HEK293T (cell line): ENCODE results near the gene MYOD1.

Experiments
- CTCF ChIA-PET: fragments of 350-600 bp; formaldehyde crosslinking; extraction: SDS; loops from one replicate; lab custom pipeline; 2021; ENCODE audit warnings: antibody characterized with exemption, inconsistent platforms; lab: Yijun Ruan, JAX
- POLR2A ChIA-PET: fragments of 350-600 bp; formaldehyde crosslinking; extraction: SDS; loops from one replicate; lab custom pipeline; 2020; ENCODE audit warnings: antibody characterized with exemption, inconsistent platforms; lab: Yijun Ruan, JAX
- DNase-seq: peaks from one replicate; pipeline ENCODE4 v3.0.0; 2012; ENCODE audit warnings: mixed read lengths; ENCODE audit errors: extremely low spot score
- ARNT ChIP-seq: fragments of 450-650 bp; IDR thresholded peaks from 2 replicates; pipeline ENCODE4 v1.6.1; 2017; ENCODE audit warnings: mild to moderate bottlenecking
- BHLHE40 ChIP-seq: fragments of 450-650 bp; IDR thresholded peaks from 2 replicates; pipeline ENCODE4 v1.6.1; 2016; ENCODE audit warnings: mild to moderate bottlenecking, moderate library complexity, borderline replicate concordance
- CTBP1 ChIP-seq: fragments of 450-650 bp; IDR thresholded peaks from 2 replicates; pipeline ENCODE4 v1.6.1; 2016; ENCODE audit warnings: borderline replicate concordance
- ELF4 ChIP-seq: fragments of 450-650 bp; IDR thresholded peaks from 2 replicates; pipeline ENCODE4 v1.6.1; 2017; ENCODE audit warnings: antibody characterized with exemption
- FOXA1 ChIP-seq: fragments of 450-650 bp; IDR thresholded peaks from 2 replicates; pipeline ENCODE4 v1.6.1; 2016; ENCODE audit warnings: mild to moderate bottlenecking
- FOXK2 ChIP-seq: fragments of 450-650 bp; IDR thresholded peaks from 2 replicates; pipeline ENCODE4 v1.6.1; 2016; ENCODE audit warnings: mild to moderate bottlenecking
- FOXM1 ChIP-seq: fragments of 450-650 bp; IDR thresholded peaks from 2 replicates; pipeline ENCODE4 v1.6.1; 2017; ENCODE audit warnings: mild to moderate bottlenecking, borderline replicate concordance
- HDGF ChIP-seq: fragments of 450-650 bp; IDR thresholded peaks from 2 replicates; pipeline ENCODE4 v1.6.1; 2017; ENCODE audit warnings: antibody characterized with exemption, borderline replicate concordance
- L3MBTL2 ChIP-seq: fragments of 450-650 bp; conservative IDR thresholded peaks from 2 replicates; pipeline ENCODE4 v1.6.1; 2016; ENCODE audit warnings: mild to moderate bottlenecking
- LEF1 ChIP-seq: fragments of 450-650 bp; IDR thresholded peaks from 2 replicates; pipeline ENCODE4 v1.6.1; 2017; ENCODE audit warnings: mild to moderate bottlenecking, borderline replicate concordance
- NFRKB ChIP-seq: fragments of 450-650 bp; IDR thresholded peaks from 2 replicates; pipeline ENCODE4 v1.6.1; 2016; ENCODE audit warnings: mild to moderate bottlenecking, moderate library complexity
- PKNOX1 ChIP-seq: fragments of 450-650 bp; IDR thresholded peaks from 2 replicates; pipeline ENCODE4 v1.6.1; 2016
- SP1 ChIP-seq: fragments of 450-650 bp; IDR thresholded peaks from 2 replicates; pipeline ENCODE4 v1.6.1; 2017
- SUZ12 ChIP-seq: fragments of 450-650 bp; IDR thresholded peaks from 2 replicates; pipeline ENCODE4 v1.6.1; 2016; ENCODE audit warnings: mild to moderate bottlenecking
- TARDBP ChIP-seq: fragments of 450-650 bp; IDR thresholded peaks from 2 replicates; pipeline ENCODE4 v1.6.1; 2016
- ZNF384 ChIP-seq: fragments of 450-650 bp; IDR thresholded peaks from 2 replicates; pipeline ENCODE4 v1.6.1; 2016

Gene MYOD1

GRCh38 chr11:17686231-17686980 is 33.0 kb upstream of the MYOD1 start:
- no peak for TF ChIP-seq ARNT
- TF ChIP-seq SUZ12, result no peak
- no peak for TF ChIP-seq FOXK2
- no peak for TF ChIP-seq CTBP1
- no peak for TF ChIP-seq HDGF
- TF ChIP-seq SP1, result no peak
- TF ChIP-seq L3MBTL2, result no peak
- TF ChIP-seq TARDBP, result no peak
- no peak for TF ChIP-seq FOXM1
- TF ChIP-seq BHLHE40, result no peak
- no peak for TF ChIP-seq ELF4
- TF ChIP-seq ZNF384, result peak; percentile 41; the same call in 1 of the 2 replicates
- no peak for TF ChIP-seq FOXA1
- peak; percentile 23; the same call in 1 of the 2 replicates for TF ChIP-seq PKNOX1
- no peak for TF ChIP-seq NFRKB
- ChIA-PET POLR2A (no interaction called here), CTCF (no interaction called here)
- DNase-seq, result no peak

GRCh38 chr11:17687946-17688670 is 31.3 kb upstream of the MYOD1 start:
- no peak for DNase-seq
- TF ChIP-seq ZNF384, result no peak
- no peak for TF ChIP-seq LEF1
- no peak for TF ChIP-seq PKNOX1
- no peak for TF ChIP-seq HDGF
- TF ChIP-seq L3MBTL2, result no peak
- TF ChIP-seq FOXK2, result no peak
- no peak for TF ChIP-seq CTBP1
- TF ChIP-seq TARDBP, result no peak
- TF ChIP-seq SP1, result no peak
- TF ChIP-seq SUZ12, result no peak
- TF ChIP-seq FOXA1, result no peak
- TF ChIP-seq ELF4, result no peak
- no peak for TF ChIP-seq FOXM1
- TF ChIP-seq NFRKB, result no peak
- no peak for TF ChIP-seq ARNT
- no peak for TF ChIP-seq BHLHE40
- ChIA-PET POLR2A (no interaction called here), CTCF (no interaction called here)

- TF ChIP-seq BHLHE40 (no peak), FOXM1 (no peak), LEF1 (no peak), SUZ12 (no peak), ARNT (no peak), L3MBTL2 (no peak), PKNOX1 (no peak), FOXK2 (no peak), FOXA1 (no peak), SP1 (no peak), TARDBP (no peak), CTBP1 (no peak), ZNF384 (no peak), NFRKB (no peak)
- DNase-seq, result no peak
- CTCF ChIA-PET, result no interaction called here
- POLR2A ChIA-PET, result no interaction called here
These were observed 27.8 kb upstream of the MYOD1 start for GRCh38 chr11:17691550-17691949.

DNA sequence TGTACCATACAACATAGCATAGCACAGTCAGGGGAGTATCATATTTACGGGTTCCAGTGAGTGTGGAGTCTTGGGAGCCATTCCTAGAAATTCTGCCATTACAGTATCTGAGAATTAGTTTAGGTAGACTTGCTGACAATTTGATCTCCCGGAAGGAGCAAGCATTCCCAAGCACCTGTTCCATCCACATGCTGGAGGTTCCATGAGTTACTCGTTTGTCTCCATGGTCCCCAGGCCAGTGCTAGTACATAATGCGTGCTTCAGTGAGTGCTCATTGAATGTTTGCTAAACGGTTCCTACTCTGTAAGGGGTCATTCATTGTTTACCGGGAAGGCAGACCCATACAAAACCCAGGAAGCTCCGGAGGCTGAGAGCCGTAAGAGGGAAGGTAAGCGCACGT is 27.4 kb upstream of the MYOD1 start:
- no peak for TF ChIP-seq TARDBP
- TF ChIP-seq CTBP1, result no peak
- no peak for TF ChIP-seq ARNT
- no peak for TF ChIP-seq LEF1
- no peak for TF ChIP-seq HDGF
- TF ChIP-seq SP1, result no peak
- no peak for TF ChIP-seq BHLHE40
- no peak for TF ChIP-seq FOXA1
- TF ChIP-seq PKNOX1, result no peak
- no peak for TF ChIP-seq FOXK2
- no peak for TF ChIP-seq L3MBTL2
- no peak for TF ChIP-seq NFRKB
- no peak for TF ChIP-seq SUZ12
- no peak for TF ChIP-seq FOXM1
- CTCF ChIA-PET, result no interaction called here
- POLR2A ChIA-PET, result no interaction called here
- no peak for DNase-seq

- no peak for DNase-seq
- TF ChIP-seq CTBP1 (no peak), FOXM1 (no peak), FOXA1 (no peak), HDGF (no peak), ZNF384 (no peak), PKNOX1 (no peak), BHLHE40 (no peak), L3MBTL2 (no peak), SUZ12 (no peak), FOXK2 (no peak), ELF4 (no peak), LEF1 (no peak), TARDBP (no peak), ARNT (no peak), SP1 (no peak)
- CTCF ChIA-PET, result no interaction called here
- POLR2A ChIA-PET, result no interaction called here
These were observed 26.4 kb upstream of the MYOD1 start for GRCh38 chr11:17692931-17693330.
